GM21528 (cell line): Measurements from ENCODE around the gene TTC3.

Experiments
- ATAC-seq: cut with Tn5 transposase; IDR thresholded peaks from one replicate; pipeline ENCODE4 v1.9.1; 2021; ENCODE audit warnings: mild to moderate bottlenecking, moderate library complexity; ENCODE audit not compliant: unreplicated experiment, low FRiP score

TTC3 gene

GRCh38 chr21:37244501-37245095 is 171.5 kb downstream of the TTC3 start:
- ATAC-seq: no peak

- ATAC-seq: no peak
Observed at GRCh38 chr21:37245151-37245550, 172.1 kb downstream of the TTC3 start.

- no peak for ATAC-seq
Observed at GRCh38 chr21:37248298-37248697, 175.2 kb downstream of the TTC3 start.

- ATAC-seq: no peak
Observed at GRCh38 chr21:37249112-37249904, 176.3 kb downstream of the TTC3 start.

GRCh38 chr21:37251294-37251634 is 178.2 kb downstream of the TTC3 start:
- ATAC-seq: no peak
